KMS-11 (cell line): ENCODE data around the gene CCSER1.

Experiments
- H2AFZ ChIP-seq: fragments of 200-600 bp; sonication (generic); 2 replicates; pipeline ENCODE4 v1.6.1; 2016; ENCODE audit warnings: antibody characterized with exemption, mixed run types, low read depth
- H3K27ac ChIP-seq: fragments of 200-600 bp; sonication (generic); 2 replicates; pipeline ENCODE4 v1.6.1; 2016; ENCODE audit warnings: mild to moderate bottlenecking, mixed run types
- H3K27me3 ChIP-seq: fragments of 200-600 bp; sonication (generic); 2 replicates; pipeline ENCODE4 v1.6.1; 2017; ENCODE audit warnings: mild to moderate bottlenecking, low read depth, mixed run types, moderate library complexity; ENCODE audit not compliant: insufficient read depth
- H3K36me3 ChIP-seq: fragments of 200-600 bp; sonication (generic); 2 replicates; pipeline ENCODE4 v1.6.1; 2017; ENCODE audit warnings: mild to moderate bottlenecking, mixed run types; ENCODE audit not compliant: insufficient read depth
- H3K4me1 ChIP-seq: fragments of 200-600 bp; sonication (generic); 2 replicates; pipeline ENCODE4 v1.6.1; 2016; ENCODE audit warnings: mild to moderate bottlenecking, low read depth, mixed run types; ENCODE audit not compliant: poor library complexity, severe bottlenecking
- H3K4me2 ChIP-seq: fragments of 200-600 bp; sonication (generic); 2 replicates; pipeline ENCODE4 v1.7.0; 2016; ENCODE audit warnings: mild to moderate bottlenecking, mixed run types
- H3K4me3 ChIP-seq: fragments of 200-600 bp; sonication (generic); IDR thresholded peaks from 2 replicates; pipeline ENCODE4 v1.6.1; 2017; ENCODE audit warnings: low read depth, low read length, mixed read lengths; ENCODE audit not compliant: insufficient read depth
- H3K79me2 ChIP-seq: fragments of 200-600 bp; sonication (generic); 2 replicates; pipeline ENCODE4 v1.6.1; 2016; ENCODE audit warnings: low read depth, mixed run types; ENCODE audit not compliant: insufficient read depth
- H3K9ac ChIP-seq: fragments of 200-600 bp; sonication (generic); 2 replicates; pipeline ENCODE4 v1.6.1; 2016; ENCODE audit warnings: mild to moderate bottlenecking, mixed run types
- H4K20me1 ChIP-seq: fragments of 200-600 bp; sonication (generic); 2 replicates; pipeline ENCODE4 v1.6.1; 2016; ENCODE audit warnings: mild to moderate bottlenecking, mixed run types; ENCODE audit not compliant: insufficient read depth
- CTCF ChIP-seq: fragments of 200-600 bp; sonication (generic); conservative IDR thresholded peaks from 2 replicates; pipeline ENCODE4 v1.6.1; 2017; ENCODE audit warnings: low read depth, mild to moderate bottlenecking, antibody characterized with exemption, low read length, moderate library complexity, mixed read lengths

The CCSER1 gene

GRCh38 chr4:90528551-90528950 is 401.4 kb downstream of the CCSER1 start:
- H3K4me3 ChIP-seq = no peak overlapping the region
- H4K20me1 ChIP-seq = no peaks in the 10 kb centered on the region
- no peak overlapping the region for H3K9ac ChIP-seq
- no peaks in the 10 kb centered on the region for H3K79me2 ChIP-seq
- no peak for TF ChIP-seq CTCF
- H3K4me1 ChIP-seq = no peaks in the 10 kb centered on the region
- no peak overlapping the region for H3K4me2 ChIP-seq
- H3K27ac ChIP-seq = no peak overlapping the region
- no peaks in the 10 kb centered on the region for H3K36me3 ChIP-seq
- no peak overlapping the region for H2AFZ ChIP-seq
- H3K27me3 ChIP-seq = no peaks in the 10 kb centered on the region

- Histone ChIP-seq H3K36me3 (no peaks in the 10 kb centered on the region), H2AFZ (no peak overlapping the region), H3K4me1 (no peaks in the 10 kb centered on the region), H3K27ac (no peak overlapping the region), H3K4me2 (no peak overlapping the region), H3K79me2 (no peaks in the 10 kb centered on the region), H3K27me3 (no peaks in the 10 kb centered on the region), H3K4me3 (no peak overlapping the region), H3K9ac (no peak overlapping the region), H4K20me1 (no peaks in the 10 kb centered on the region)
- no peak for TF ChIP-seq CTCF
These were observed 409.2 kb downstream of the CCSER1 start for GRCh38 chr4:90536408-90536807.

- H3K4me3 ChIP-seq = no peak overlapping the region
- no peak overlapping the region for H2AFZ ChIP-seq
- H3K4me2 ChIP-seq = no peak overlapping the region
- H3K4me1 ChIP-seq = no peaks in the 10 kb centered on the region
- no peak overlapping the region for H3K27ac ChIP-seq
- no peak overlapping the region for H3K9ac ChIP-seq
- no peaks in the 10 kb centered on the region for H3K36me3 ChIP-seq
- no peaks in the 10 kb centered on the region for H3K27me3 ChIP-seq
- no peak for TF ChIP-seq CTCF
- no peaks in the 10 kb centered on the region for H3K79me2 ChIP-seq
- no peaks in the 10 kb centered on the region for H4K20me1 ChIP-seq
These were observed 410.3 kb downstream of the CCSER1 start for GRCh38 chr4:90537491-90537890.

GRCh38 chr4:90540536-90540935 is 413.3 kb downstream of the CCSER1 start:
- H3K4me1 ChIP-seq = no peaks in the 10 kb centered on the region
- H4K20me1 ChIP-seq = no peaks in the 10 kb centered on the region
- no peak overlapping the region for H3K4me2 ChIP-seq
- no peaks in the 10 kb centered on the region for H3K36me3 ChIP-seq
- H3K9ac ChIP-seq = no peak overlapping the region
- H3K4me3 ChIP-seq = no peak overlapping the region
- no peaks in the 10 kb centered on the region for H3K79me2 ChIP-seq
- H3K27me3 ChIP-seq = no peaks in the 10 kb centered on the region
- H2AFZ ChIP-seq = no peak overlapping the region
- no peak for TF ChIP-seq CTCF
- H3K27ac ChIP-seq = no peak overlapping the region
